HCEC 1CT (cell line): Measurements from ENCODE around the gene NINL.

Source experiments
- DNase-seq: peaks from one replicate; pipeline ENCODE4 v3.0.0-alpha.2; 2017

NINL gene

DNA sequence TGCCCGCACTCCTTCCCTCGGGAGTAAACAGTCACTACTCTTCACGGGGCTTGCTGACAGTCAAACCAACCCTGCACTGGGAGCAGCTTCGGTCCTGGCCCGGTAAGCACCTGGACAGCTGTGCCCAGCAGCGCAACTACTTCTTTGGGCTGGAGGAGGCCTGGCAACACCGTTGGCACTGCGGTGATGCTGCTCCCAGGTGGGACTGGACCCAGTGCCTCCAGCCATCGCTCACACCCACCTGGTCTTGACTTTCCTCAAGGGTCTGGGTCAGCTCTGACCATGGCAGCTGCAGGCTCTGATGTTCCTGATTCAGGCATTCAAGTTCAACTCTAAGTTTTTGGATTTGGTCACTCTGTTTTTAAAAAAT lies 124.1 kb downstream of the NINL start:
- DNase-seq, result no peak

GRCh38 chr20:25460566-25461280 lies 124.6 kb downstream of the NINL start:
- DNase-seq, result no peak

DNA sequence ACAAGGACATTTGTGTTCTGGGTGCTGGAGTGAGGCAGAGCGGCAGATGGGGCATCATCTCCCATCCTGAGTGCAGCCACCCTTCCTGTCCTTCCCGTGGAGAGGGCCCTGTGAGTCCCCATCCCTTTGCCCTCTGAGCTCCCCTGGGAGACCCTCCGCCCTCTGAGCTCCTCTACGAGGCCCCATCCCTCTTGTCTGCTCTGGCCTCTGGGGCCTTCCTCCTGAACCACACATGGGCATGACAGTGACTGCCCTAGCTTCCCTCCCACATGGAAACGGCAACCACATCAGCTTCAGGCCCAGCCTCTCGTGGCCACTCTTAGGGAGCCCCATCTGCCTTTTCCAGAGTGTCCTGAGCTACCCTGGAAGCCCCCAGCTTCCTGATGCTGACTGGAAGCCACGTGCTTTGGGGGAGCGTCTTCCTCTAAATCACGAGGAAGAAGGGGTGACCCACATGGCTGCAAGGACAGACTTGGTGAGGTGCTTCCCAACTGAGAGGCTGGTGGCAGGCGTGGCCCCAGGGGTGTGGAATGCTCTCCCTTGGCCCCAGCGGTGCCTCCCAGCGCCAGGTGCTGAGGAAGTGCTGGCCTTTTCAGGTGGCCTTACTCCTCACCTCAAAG lies 125.3 kb downstream of the NINL start:
- no peak for DNase-seq

- no peak for DNase-seq
These were observed 126.1 kb downstream of the NINL start for GRCh38 chr20:25459111-25459830.

DNA sequence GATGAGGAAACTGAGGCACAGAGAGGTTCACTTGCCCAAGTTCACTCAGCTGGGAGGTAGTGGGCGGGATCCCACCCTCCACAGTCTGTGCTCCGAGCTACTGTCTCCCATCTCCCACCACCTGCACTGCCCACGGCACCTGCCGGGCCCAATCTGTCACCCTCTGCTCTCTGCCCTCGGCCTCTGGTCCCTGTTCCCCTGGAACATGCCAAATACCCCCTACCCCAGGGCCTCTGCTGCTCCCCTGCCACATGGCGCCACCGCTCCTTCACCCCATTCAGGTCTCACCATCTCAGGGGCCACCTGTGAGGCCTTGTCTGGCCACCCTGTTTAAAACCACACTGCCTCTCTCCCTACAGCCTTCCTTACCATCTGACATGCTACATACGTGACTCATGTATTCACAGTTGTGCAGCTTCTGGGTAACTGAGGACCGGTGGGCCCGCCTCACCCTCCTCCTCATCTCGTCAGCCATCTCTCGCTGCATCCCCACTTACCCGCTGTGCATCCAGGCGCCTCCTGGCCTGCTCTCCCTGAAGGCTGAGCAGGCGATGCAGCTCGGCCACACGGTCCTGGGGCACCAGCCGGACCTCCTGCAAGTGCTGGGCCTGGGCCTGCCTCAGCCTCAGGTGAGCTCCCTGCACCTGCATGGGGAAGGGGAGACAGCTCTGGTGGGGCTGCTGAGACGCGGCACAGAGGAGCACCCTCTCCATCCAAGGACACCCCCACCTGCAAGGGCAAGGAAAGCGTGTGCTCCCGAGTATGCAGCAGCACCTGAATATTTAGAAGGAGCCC lies 127.2 kb downstream of the NINL start:
- DNase-seq, result no peak

DNA sequence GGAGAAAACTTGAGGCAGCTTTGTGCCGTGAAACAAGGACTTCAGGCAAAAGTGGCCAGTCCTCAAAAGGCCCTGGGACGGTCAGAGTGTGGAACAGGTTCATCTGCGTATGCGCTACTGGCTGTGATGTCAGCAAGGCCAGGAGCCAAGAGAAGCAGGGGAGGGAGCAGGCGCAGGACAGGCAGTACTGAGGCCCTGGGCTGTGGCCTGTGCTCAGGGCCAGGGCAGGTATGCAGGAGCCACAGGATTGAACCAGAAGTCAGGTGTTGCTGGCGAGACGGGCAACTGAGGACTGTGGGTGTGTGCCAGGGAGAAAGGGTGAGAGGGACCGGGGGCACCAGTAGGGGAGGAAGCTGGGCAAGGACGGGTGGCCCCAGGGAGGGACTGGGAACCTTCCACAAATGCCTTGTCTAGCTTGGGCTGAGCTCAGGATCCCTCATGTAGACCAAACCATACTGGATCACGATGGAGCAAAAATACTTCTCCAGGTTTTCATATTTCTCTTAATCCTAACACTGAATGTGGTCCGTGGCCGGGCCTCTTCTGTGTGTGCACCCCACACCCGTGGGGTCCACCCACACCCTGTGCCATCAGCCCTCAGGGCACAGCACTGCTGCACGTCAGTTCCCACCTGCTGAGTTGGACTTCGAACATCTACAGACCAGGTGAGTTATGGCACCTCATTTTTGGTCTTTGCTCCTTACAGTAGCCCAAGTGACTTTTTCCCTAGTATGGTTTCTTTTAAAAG lies 131.0 kb downstream of the NINL start:
- no peak for DNase-seq

- DNase-seq, result no peak
These were observed 132.1 kb downstream of the NINL start for GRCh38 chr20:25453035-25453810.

- DNase-seq, result no peak
These were observed 133.0 kb downstream of the NINL start for GRCh38 chr20:25452333-25452732.

DNA sequence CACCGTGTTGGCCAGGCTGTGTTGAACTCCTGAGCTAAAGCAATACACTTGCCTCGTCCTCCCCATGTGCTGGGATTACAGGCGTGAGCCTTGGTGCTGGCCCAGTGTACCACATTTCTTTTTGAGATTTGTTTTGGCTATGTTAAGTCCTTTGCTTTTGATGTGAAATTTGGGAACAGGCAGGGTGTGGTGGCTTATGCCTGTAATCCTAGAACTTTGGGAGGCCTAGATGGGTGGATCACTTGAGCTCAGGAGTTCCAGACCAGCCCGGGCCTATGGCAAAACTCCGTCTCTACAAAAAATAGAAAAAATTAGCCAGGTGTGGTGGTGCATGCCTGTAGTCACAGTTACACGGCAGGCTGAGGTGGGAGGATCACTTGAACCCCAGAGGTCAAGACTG lies 137.7 kb downstream of the NINL start:
- no peak for DNase-seq

- DNase-seq, result no peak
These were observed 140.8 kb downstream of the NINL start for GRCh38 chr20:25444556-25444955.

DNA sequence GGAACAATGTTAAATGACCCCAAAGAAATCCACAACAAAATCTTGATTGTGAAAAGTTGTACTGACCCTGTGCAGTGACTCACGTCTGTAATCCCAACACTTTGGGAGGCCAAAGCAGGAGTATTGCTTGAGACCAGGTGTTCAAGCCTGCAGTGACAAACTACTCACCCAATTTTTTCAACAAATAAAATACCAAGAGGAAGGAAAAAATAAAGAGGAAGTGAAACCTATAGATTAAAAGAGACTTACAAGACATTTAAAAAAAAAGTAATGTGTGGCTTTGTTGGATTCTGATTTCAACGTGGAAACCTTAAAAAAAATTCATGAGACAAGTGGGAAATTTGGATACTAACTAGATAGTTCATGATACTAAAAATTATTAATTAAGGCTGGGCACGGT lies 146.0 kb downstream of the NINL start:
- DNase-seq, result no peak

DNA sequence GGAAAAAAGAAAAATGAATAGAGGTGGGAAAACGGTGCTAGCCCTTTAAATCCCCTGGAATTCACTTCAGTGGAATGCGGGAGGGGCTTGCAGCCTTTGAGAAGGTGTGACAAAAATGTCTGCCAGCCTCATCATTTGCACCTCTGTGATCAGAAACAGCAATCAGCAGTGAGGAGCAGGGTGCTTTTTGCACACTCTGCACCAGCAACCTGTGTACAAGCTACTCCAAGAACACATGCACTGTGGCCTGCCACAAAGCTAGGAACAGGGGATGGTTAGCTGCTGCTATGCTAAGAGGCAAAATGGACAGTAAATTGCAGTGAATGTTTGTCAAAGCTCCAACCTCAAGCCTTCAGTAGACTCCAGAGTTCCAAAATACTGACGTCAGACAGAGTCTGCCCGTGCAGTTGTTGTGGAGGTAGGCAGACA lies 148.2 kb downstream of the NINL start:
- no peak for DNase-seq

- no peak for DNase-seq
These were observed 160.8 kb downstream of the NINL start for GRCh38 chr20:25424536-25424935.

- DNase-seq, result no peak
These were observed 163.3 kb downstream of the NINL start for GRCh38 chr20:25422032-25422431.

DNA sequence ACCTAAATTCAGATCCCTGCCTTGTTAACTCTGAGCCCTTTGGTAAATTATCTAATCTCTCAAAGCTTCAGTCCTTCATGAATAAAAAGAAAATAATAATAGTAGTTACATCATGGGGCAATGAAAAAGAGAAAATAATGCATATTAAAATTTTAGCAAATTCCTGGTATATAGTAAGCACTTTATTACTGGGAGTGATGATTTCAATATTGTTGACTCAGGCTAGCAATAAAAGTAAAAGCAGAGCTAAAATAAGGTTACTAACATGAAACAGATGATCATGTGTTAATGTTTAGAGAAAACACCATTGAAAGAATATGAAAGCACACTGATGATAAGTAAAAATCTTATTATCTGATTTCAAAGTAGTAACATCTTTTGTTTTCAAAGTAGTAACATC lies 164.2 kb downstream of the NINL start:
- no peak for DNase-seq

- peak; percentile 33 for DNase-seq
These were observed 166.6 kb downstream of the NINL start for GRCh38 chr20:25418776-25419175.

DNA sequence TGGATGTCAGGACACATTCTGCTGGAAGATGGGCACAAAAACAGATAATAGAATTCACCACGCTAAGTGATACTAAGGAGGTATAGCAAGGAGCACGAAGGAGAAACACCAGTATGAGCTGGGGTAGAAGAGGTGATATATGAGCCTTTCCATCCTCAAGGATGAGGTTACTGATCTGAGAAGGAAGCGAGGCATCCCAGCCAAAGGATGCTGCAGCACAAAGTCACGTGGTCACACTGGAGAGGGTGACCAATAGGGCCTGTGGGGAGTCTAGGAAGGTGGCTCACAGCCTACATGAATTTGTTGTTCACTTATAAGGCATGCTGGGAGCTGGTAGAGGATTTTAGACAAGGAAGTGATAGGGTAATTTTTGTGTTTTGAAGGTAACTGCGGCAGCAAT lies 176.4 kb downstream of the NINL start:
- DNase-seq, result no peak

- no peak for DNase-seq
These were observed 177.2 kb downstream of the NINL start for GRCh38 chr20:25408170-25408547.

- DNase-seq, result peak; percentile 81
These were observed 177.8 kb downstream of the NINL start, which contains the start of gene GINS1 for GRCh38 chr20:25407311-25408169. Gene GINS1, plus strand, starts transcription at chr20:25407673. Its CDS starts 148 bp downstream, at chr20:25407821.
